Activated T-helper 17 cell treated with anti-CD3 and anti-CD28 coated beads, Interleukin-2, amount 50 U/mL, for 72 hours (primary cell): Measurements from ENCODE around the gene COL27A1. TPM values are rescaled to one million over a fixed set of nuclear protein-coding genes. Genes with fewer than 3 reads are reported as not detected.
"Not testable (repeated sequence)": the region's sequence is repeated elsewhere in the genome, so short reads cannot be mapped to it uniquely, and the experiment has no call there.

Experiments used
- ATAC-seq: fragments of 150-1000 bp; cut with Tn5 transposase; replicated peaks from 2 replicates; pipeline ENCODE4 v1.10.0; 2021; ENCODE audit warnings: mild to moderate bottlenecking, moderate library complexity
- H3K27ac Mint-ChIP-seq: one replicate; pipeline ENCODE4 v1.8.0; 2022; ENCODE audit warnings: mixed read lengths
- H3K27me3 Mint-ChIP-seq: one replicate; pipeline ENCODE4 v1.8.0; 2022; ENCODE audit warnings: mixed read lengths
- H3K36me3 Mint-ChIP-seq: one replicate; pipeline ENCODE4 v1.8.0; 2022; ENCODE audit warnings: low read depth, mild to moderate bottlenecking, mixed read lengths
- H3K4me1 Mint-ChIP-seq: one replicate; pipeline ENCODE4 v1.8.0; 2022; ENCODE audit warnings: mixed read lengths
- H3K4me3 Mint-ChIP-seq: one replicate; pipeline ENCODE4 v1.8.0; 2022; ENCODE audit warnings: mild to moderate bottlenecking, mixed read lengths
- H3K9me3 Mint-ChIP-seq: one replicate; pipeline ENCODE4 v1.8.0; 2022; ENCODE audit warnings: mixed read lengths
- total RNA-seq, 2 donors: library from RNA; stranded (reverse); gene quantifications; one replicate each; pipeline ENCODE4 v1.2.3, GENCODE V29; 2022

COL27A1 gene
- total RNA-seq, 2 donors from 2014 or later = 7.8 to 12.0 TPM

DNA sequence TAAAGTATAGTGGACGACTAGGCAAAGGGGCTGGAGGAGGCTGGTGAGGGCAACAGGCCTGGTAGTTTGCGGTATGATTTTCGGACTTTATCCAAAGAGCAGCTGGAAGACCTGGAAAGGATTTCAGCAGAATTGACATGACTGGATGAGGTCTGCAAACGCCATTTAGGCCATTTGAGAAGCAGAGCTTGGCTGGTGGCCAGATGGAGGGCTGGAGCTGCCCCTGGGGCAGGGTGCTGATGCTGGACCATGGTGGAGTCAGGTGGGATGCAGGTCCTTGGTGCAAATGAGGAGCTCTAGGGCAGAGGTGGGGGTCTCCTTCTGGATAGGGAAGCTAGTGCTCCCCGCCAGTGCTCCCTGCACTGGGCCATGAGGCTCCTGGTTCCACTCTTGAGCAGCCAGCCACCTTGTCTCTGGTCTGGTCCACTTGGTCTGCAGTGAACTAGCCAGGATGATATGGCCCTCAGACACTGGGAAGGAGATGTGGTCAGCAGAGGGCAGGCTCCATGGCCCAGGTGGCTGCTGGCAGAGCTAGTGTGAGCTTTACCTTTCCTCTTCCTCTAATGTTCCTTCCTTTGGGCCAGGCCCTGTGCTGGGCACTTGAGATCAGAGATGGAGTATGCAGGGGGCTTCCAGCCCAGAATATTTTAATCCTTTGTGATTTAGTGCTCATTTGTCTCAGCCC, 31.4 kb downstream of the COL27A1 start:
- Mint-ChIP-seq H3K9me3 (no peaks in the 10 kb centered on the region), H3K36me3 (no peaks in the 10 kb centered on the region), H3K27ac (no peak overlapping the region), H3K4me3 (no peak overlapping the region), H3K4me1 (no peaks in the 10 kb centered on the region), H3K27me3 (no peaks in the 10 kb centered on the region)
- no peak for ATAC-seq

DNA sequence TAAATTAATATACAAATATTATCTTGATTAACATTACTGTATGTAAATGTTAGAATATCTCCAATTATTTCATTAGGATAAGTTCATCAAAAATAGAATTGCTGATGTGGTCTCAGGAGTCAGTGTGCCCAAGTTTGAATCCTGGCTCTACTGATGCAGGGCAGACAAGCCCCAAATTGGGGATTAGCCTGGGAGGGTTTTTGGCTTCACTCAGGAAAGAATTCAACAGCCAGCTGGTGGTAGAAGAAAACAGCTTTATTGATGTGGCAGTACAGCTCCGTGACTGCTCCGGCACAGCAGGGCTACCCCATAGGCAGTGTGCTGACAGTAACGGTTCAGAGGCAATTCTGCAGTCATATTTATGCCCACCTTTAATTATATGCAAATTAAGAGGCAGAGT, 32.5 kb downstream of the COL27A1 start:
- no peaks in the 10 kb centered on the region for H3K9me3 Mint-ChIP-seq
- H3K4me1 Mint-ChIP-seq = no peaks in the 10 kb centered on the region
- no peaks in the 10 kb centered on the region for H3K27me3 Mint-ChIP-seq
- no peak for ATAC-seq
- no peak overlapping the region for H3K27ac Mint-ChIP-seq
- H3K36me3 Mint-ChIP-seq = no peaks in the 10 kb centered on the region
- H3K4me3 Mint-ChIP-seq = no peak overlapping the region

DNA sequence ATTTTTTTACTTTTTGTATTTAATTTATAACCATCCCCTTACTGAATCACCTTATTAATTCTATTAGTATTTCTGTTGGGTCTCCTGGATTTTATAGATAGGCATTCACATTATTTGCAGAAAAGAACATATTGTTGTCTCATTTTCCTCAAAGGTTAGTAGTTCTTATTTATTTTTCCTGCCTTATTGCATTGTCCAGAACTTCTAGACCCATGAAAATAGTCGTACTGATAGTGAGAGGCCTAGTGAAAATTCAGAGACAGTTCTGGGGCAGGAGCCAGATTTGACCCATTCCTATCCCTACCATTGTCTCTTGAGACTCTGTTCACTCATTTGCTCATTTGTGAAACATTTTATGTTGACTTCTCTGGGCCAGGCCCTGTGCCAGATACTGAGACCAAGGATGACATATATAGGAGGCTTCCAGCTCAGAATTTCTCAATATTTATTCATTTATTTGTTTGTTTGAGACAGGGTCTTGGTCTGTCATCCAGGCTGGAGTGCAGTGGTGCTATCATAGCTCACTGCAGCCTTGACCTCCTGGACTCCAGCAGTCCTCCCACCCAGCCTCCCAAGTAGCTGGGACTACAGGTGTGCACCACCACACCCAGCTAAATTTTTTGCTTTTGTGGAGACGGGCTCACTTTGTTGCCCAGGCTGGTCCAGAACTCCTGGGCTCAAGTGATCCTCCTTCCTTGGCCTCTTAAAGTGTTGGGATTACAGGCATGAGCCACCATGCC, 34.7 kb downstream of the COL27A1 start:
- no peak overlapping the region for H3K4me3 Mint-ChIP-seq
- H3K27me3 Mint-ChIP-seq = no peaks in the 10 kb centered on the region
- ATAC-seq = no peak
- no peaks in the 10 kb centered on the region for H3K36me3 Mint-ChIP-seq
- no peaks in the 10 kb centered on the region for H3K9me3 Mint-ChIP-seq
- H3K4me1 Mint-ChIP-seq = no peaks in the 10 kb centered on the region
- H3K27ac Mint-ChIP-seq = no peak overlapping the region

DNA sequence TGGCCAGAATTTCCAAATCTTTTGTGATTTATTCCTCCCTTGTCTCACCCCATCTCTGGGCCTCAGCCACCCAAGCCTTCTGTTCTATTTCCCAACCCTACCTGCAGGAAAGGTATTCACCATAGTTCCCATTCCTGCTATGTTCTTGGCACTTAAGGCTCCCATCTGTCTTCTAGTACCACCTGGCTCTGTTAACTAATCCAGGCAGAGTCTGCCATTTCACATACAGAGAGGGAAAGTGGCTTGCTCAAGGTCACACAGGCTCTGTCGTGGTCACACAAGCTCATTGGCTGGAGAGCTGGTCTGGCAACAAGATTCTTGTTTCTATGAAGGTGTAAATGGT, 35.2 kb downstream of the COL27A1 start:
- no peak for ATAC-seq
- no peak overlapping the region for H3K4me3 Mint-ChIP-seq
- no peaks in the 10 kb centered on the region for H3K9me3 Mint-ChIP-seq
- no peaks in the 10 kb centered on the region for H3K4me1 Mint-ChIP-seq
- no peaks in the 10 kb centered on the region for H3K36me3 Mint-ChIP-seq
- no peaks in the 10 kb centered on the region for H3K27me3 Mint-ChIP-seq
- no peak overlapping the region for H3K27ac Mint-ChIP-seq

DNA sequence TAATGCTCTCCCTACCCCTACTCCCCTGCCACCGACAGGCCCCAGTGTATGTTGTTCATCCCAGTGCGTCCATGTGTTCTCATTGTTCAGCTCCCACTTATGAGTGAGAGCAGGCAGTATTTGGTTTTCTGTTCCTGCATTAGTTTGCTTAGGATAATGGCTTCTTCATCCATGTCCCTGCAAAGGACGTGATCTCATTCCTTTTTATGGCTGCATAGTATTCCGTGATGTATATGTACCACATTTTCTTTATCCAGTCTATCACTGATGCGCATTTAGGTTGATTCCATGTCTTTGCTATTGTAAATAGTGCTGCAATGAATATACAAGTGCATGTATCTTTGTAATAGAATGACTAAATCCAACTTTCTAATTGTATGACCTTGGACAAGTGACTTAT, 36.1 kb downstream of the COL27A1 start:
- H3K9me3 Mint-ChIP-seq, H3K27ac Mint-ChIP-seq, H3K4me3 Mint-ChIP-seq, ATAC-seq, H3K4me1 Mint-ChIP-seq, H3K27me3 Mint-ChIP-seq, H3K36me3 Mint-ChIP-seq: not testable (repeated sequence)

DNA sequence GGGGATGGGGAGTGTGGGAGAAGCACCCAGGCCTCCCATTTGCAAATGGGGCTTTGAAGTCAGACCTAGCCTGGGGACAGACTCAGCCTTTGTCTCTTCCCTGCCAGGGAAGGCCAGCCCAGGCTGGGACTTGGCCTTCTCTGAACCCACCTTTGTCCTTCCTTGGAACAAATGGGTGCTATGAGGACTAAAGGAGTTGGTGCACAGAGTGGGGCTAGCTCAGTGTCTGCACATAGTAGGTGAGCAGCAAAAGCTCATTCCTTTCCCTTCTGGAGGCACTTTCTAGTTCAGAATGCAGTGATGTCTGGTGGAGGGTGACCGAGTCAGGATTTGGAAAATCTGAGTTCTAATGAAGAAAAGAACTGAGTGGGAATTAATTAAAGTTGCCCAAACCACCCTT, 37.2 kb downstream of the COL27A1 start:
- H3K27me3 Mint-ChIP-seq = no peaks in the 10 kb centered on the region
- ATAC-seq = no peak
- no peaks in the 10 kb centered on the region for H3K4me1 Mint-ChIP-seq
- H3K9me3 Mint-ChIP-seq = no peaks in the 10 kb centered on the region
- no peak overlapping the region for H3K4me3 Mint-ChIP-seq
- no peak overlapping the region for H3K27ac Mint-ChIP-seq
- H3K36me3 Mint-ChIP-seq = no peaks in the 10 kb centered on the region

DNA sequence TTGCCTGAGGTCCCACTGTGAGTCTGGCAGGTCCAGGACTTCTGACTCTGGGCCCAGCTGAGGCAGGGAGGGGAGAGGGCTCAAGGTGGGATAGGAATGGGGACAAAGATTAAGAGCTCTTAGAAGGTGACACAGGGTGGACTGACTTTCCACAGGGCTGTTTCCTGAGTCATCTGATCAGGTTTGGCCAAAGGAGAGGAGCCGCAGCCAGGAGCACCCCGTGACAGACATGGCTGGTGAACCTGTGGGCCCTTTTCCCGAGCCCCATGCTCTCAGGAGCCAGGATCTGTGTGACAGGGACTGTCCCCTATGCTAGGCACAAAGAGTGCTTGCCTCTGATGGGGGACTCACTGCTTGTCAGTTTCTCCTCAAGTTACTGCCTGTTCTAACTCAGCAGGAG, 37.8 kb downstream of the COL27A1 start:
- H3K36me3 Mint-ChIP-seq = no peaks in the 10 kb centered on the region
- no peaks in the 10 kb centered on the region for H3K9me3 Mint-ChIP-seq
- H3K4me3 Mint-ChIP-seq = no peak overlapping the region
- H3K4me1 Mint-ChIP-seq = no peaks in the 10 kb centered on the region
- no peak overlapping the region for H3K27ac Mint-ChIP-seq
- no peaks in the 10 kb centered on the region for H3K27me3 Mint-ChIP-seq
- no peak for ATAC-seq

DNA sequence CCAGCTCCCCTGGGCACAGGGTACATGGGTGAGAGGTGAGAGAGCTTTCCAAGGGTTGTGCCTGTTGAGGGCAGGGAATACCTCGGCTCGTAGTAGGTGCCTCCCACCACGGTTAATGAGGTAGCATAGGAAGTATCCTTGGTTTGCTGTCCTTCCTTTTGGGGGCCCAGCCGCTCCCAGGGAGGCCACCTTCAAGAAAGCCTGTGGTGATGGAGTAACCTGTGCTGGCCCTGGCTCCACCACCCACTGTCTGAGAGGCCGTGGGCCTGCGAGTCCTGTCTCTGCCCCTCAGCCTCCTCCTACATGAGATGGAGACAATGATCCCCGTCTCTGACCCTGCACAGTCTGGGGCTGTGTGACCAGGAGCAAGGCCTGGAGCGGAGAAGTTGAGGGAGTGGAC, 40.8 kb downstream of the COL27A1 start:
- Mint-ChIP-seq H3K4me3 (no peak overlapping the region), H3K9me3 (no peaks in the 10 kb centered on the region), H3K27me3 (no peaks in the 10 kb centered on the region), H3K36me3 (no peaks in the 10 kb centered on the region), H3K4me1 (no peaks in the 10 kb centered on the region), H3K27ac (no peak overlapping the region)
- ATAC-seq = no peak

DNA sequence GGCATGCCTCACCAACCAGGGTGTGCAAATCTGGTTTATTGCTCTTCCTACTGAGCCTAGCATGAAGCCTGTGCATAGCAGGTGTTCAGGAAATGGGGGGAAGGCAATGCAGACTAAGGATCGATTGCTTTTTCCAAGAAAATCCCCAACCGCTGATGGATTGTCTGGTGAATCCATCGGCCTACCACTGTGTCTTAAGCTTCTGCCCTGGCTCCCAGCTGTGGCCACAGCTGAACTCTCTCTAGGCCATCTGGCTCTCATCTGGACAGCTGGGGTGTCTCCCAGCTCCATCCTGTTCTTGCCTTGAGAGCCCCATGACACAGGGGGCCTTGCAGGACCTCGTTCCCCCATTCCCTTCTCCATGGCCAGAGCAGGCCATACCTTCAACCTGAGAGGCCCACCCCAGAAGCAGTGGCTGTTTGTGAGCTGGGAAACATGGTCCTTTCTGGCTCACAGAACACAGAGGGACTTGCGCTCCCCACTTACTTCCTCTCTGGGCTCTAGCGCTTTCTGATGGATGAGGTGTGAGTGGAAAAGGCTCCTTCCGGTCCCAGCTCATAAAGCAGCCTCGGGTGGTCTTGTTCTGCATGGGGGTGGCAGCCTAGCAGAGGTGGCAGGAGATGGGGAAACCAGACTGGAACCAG, 41.8 kb downstream of the COL27A1 start:
- no peak for ATAC-seq
- Mint-ChIP-seq H3K4me3 (no peak overlapping the region), H3K27me3 (no peaks in the 10 kb centered on the region), H3K36me3 (no peaks in the 10 kb centered on the region), H3K4me1 (no peaks in the 10 kb centered on the region), H3K9me3 (no peaks in the 10 kb centered on the region), H3K27ac (no peak overlapping the region)

DNA sequence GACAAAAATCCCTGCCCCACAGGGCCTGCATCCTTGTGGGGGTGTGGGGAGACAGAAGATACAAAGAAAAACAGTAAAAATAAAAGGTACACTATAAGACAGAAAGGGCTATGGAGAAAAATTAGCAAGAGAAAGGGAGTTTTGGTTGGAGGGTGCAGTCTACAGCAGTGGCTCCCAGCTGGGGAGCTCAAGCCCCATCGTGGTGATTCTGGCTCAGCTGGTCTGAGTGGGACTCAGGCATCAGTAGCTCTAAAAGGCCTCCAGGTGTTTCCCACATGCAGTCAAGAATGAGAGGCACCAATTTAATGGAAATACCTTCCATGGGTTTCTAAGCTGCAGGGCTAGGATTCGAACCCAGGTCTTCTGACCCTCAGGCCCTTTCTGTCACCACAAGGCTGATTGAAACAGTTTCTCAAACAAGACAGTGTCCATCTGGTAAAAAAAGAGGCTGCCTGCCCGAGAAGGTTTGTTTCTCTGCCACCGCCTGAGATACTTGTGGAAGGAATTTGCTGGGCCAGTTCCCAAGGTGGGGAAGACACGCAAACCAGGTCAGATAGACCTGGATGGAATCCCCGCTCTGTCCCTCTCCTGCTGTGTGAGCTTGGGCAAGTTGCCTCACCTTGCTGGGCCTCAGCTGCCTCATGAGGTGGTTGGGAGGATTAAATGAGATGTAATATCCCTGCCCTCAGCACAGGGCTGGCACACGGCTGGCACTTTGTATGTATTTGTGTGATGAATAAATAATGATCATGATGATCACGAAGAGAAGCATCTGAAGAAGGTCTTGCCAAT, 43.1 kb downstream of the COL27A1 start:
- no peaks in the 10 kb centered on the region for H3K27me3 Mint-ChIP-seq

DNA sequence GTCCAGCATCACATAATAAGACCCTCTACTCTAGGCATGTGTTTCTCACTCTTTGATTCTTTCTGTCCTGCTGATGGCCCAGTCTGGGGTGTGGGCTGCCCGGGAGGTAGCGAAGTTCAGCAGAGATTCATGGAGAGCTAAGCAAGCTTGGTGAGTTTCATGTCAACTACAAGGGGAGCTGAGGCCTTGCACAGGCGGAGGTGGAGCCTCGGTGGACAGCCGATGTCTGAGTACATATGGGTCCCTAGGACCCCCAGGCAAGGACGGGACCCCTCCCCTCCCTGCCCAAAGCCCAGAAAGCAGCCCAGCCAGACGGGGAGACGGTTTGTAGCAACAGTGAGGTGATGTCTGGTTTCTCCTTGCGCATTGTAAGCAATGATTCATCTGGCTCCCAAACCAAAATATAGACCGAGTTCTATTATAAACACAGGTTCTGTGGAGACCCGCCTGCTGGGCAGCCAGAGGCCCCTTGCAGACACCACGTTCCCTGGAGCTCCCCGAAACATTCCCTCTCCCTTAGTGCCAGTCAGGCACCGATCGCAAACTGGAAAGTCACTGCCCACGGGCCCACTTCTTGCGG, 45.5 kb downstream of the COL27A1 start:
- Mint-ChIP-seq H3K27ac (no peak overlapping the region), H3K36me3 (no peaks in the 10 kb centered on the region), H3K4me3 (no peak overlapping the region), H3K4me1 (no peaks in the 10 kb centered on the region), H3K9me3 (no peaks in the 10 kb centered on the region), H3K27me3 (no peaks in the 10 kb centered on the region)
- ATAC-seq = no peak

More for the DNA sequence above, 43.1 kb downstream of the COL27A1 start:
- Mint-ChIP-seq H3K4me1 (no peaks in the 10 kb centered on the region), H3K4me3 (no peak overlapping the region), H3K36me3 (no peaks in the 10 kb centered on the region), H3K9me3 (no peaks in the 10 kb centered on the region), H3K27ac (no peak overlapping the region)
- ATAC-seq = no peak

DNA sequence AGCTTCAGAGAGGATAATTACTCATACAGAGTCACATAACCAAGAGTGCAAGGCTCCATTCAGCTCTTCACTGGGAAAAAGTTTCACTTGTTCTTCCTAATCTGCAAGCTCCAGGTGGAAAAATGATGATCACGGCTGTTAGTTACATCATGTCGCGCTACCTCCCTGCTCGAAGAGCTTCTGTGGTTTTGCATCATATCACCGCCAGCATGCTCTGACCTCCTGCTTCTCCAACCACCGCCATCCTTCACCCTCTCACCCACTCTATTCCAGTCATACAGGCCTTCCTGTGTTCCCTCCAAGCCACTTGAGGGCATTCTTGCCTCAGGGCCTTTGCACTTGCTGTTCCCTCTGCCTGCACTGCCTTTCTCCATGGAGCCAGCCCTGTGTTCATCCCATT, 47.1 kb downstream of the COL27A1 start:
- no peaks in the 10 kb centered on the region for H3K9me3 Mint-ChIP-seq
- no peaks in the 10 kb centered on the region for H3K36me3 Mint-ChIP-seq
- H3K4me1 Mint-ChIP-seq = no peaks in the 10 kb centered on the region
- ATAC-seq = no peak
- H3K27me3 Mint-ChIP-seq = no peaks in the 10 kb centered on the region
- no peak overlapping the region for H3K27ac Mint-ChIP-seq
- H3K4me3 Mint-ChIP-seq = no peak overlapping the region

DNA sequence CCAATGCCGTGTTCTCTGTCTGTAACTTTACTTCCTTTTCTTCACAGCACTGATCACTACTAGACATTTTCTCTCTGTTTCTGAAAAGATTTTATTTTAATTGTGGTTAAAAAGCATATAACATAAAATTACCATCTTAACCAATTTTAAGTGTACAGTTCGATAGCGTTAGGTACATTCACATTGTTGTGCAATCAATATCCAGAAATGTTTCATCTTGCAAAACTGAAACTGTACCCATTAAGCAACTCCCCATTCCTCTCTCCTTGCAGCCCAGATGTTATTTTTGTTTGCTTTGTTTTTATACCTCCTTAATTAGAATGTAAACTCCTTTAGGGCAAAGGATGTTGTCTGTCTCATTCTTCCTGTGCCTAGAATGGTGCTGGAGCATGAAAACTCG, 47.5 kb downstream of the COL27A1 start:
- no peaks in the 10 kb centered on the region for H3K27me3 Mint-ChIP-seq
- H3K36me3 Mint-ChIP-seq = no peaks in the 10 kb centered on the region
- no peaks in the 10 kb centered on the region for H3K9me3 Mint-ChIP-seq
- H3K4me1 Mint-ChIP-seq = no peaks in the 10 kb centered on the region
- no peak for ATAC-seq
- no peak overlapping the region for H3K4me3 Mint-ChIP-seq
- no peak overlapping the region for H3K27ac Mint-ChIP-seq

DNA sequence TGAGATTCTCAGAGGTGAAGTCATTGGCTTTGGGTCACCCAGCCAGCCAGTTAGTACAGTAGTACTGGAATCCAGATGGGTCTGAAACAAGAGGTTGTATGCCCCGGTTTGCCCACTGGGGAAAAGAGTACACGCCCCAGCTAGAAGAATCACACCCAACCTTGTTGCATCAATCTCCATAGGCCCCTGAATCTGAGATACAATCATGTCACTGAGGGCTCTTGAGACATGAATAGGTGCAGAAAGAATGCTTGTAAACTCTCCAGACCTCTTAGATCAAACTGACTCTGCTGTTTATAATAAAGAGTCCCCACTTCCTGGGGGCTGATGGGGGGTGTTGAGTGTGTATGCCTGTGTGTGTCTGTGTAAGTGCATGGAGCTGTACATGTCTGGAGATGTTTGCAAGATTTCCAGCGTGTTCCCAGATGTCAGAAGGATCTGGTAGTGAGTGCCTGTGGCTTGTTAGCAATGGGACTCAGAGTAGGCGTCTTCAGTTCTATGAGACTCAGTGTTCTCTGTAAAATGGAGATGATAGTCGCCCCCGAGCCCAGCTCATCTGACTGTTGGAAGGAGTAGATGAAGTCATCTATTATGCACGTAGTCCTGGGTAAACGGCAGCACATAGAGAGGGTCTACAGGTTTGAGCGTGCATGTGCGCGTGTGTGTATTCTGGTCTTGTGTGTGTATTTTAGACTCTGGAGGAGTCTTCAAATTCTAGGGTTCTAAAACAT, 48.2 kb downstream of the COL27A1 start:
- Mint-ChIP-seq H3K27ac (no peak overlapping the region), H3K36me3 (no peaks in the 10 kb centered on the region), H3K9me3 (no peaks in the 10 kb centered on the region), H3K4me1 (no peaks in the 10 kb centered on the region), H3K27me3 (no peaks in the 10 kb centered on the region), H3K4me3 (no peak overlapping the region)
- no peak for ATAC-seq
